Omental fat pad (tissue), 4 donors: ENCODE results near the gene MORN1. TPM values are rescaled to one million over a fixed set of nuclear protein-coding genes. Genes with fewer than 3 reads are reported as not detected.

Source experiments
- ATAC-seq: fragments of 150-250 bp; one replicate; pipeline ENCODE4 v1.9.1; 2016; ENCODE audit warnings: mild to moderate bottlenecking, moderate library complexity; ENCODE audit not compliant: low FRiP score
- DNase-seq: peaks from one replicate; pipeline ENCODE4 v3.0.0-alpha.2; 2019; ENCODE audit warnings: low spot score
- total RNA-seq, 4 donors: library from RNA; depleted of rRNA; stranded (reverse); fragments of >200 nt; gene quantifications; one replicate each; pipeline ENCODE4 v1.1.0, GENCODE V29; 2016
- TF ChIP-seq, protein P1 (sequence below), 3 donors: fragments of 450-650 bp; IDR thresholded peaks; one replicate each; pipeline ENCODE4 v1.5.1; 2016 to 2017; ENCODE audit warnings: antibody characterized with exemption in 3 of 3, mild to moderate bottlenecking in 3 of 3, moderate library complexity in 2 of 3

Gene MORN1
- total RNA-seq, 4 donors from 2014 or later: 4.0 to 9.1 (median 6.4) TPM

GRCh38 chr1:2316451-2316961 lies 74.8 kb downstream of the MORN1 start:
- ATAC-seq: no peak
- TF ChIP-seq, protein P1, sequence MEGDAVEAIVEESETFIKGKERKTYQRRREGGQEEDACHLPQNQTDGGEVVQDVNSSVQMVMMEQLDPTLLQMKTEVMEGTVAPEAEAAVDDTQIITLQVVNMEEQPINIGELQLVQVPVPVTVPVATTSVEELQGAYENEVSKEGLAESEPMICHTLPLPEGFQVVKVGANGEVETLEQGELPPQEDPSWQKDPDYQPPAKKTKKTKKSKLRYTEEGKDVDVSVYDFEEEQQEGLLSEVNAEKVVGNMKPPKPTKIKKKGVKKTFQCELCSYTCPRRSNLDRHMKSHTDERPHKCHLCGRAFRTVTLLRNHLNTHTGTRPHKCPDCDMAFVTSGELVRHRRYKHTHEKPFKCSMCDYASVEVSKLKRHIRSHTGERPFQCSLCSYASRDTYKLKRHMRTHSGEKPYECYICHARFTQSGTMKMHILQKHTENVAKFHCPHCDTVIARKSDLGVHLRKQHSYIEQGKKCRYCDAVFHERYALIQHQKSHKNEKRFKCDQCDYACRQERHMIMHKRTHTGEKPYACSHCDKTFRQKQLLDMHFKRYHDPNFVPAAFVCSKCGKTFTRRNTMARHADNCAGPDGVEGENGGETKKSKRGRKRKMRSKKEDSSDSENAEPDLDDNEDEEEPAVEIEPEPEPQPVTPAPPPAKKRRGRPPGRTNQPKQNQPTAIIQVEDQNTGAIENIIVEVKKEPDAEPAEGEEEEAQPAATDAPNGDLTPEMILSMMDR (IDR thresholded peaks at IDR 0.05): no peak
- DNase-seq: no peak

- TF ChIP-seq, protein P1 (IDR thresholded peaks at IDR 0.05): no peak
- DNase-seq (no peak), ATAC-seq (no peak)
Observed at GRCh38 chr1:2315674-2316450, 75.5 kb downstream of the MORN1 start.

- ATAC-seq (no peak), DNase-seq (no peak)
- TF ChIP-seq, protein P1 (IDR thresholded peaks at IDR 0.05): peak in 1 of 3 donors; percentile 37
Observed at GRCh38 chr1:2314803-2315673, 76.3 kb downstream of the MORN1 start.

DNA sequence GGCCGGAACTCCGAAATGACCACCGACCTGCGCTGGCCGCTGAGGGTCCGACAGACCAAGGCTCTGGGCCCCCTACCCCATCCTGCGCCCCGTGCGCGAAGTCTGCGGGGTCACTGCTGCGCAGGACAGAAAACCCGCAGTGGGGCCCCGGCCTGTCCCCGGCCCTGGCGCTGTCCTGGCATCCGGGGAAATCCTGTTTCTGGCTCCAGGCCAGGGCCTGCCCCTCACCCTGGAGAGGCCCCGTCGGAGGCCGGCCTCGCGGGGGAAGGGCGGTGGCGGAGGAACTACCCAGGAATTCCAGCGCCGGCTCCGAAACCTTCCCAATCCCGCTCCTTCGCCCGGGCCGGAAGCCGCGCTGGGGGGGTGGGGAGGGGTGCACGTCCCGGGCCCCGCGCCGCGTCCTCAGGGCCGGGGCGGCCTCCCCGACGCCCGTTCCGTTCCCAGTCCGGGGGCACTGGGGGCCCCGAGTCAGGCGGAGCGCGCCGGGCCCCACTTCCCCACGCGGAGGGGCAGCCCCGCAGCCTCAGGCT lies 77.0 kb downstream of the MORN1 start:
- DNase-seq: peak; percentile 45

DNA sequence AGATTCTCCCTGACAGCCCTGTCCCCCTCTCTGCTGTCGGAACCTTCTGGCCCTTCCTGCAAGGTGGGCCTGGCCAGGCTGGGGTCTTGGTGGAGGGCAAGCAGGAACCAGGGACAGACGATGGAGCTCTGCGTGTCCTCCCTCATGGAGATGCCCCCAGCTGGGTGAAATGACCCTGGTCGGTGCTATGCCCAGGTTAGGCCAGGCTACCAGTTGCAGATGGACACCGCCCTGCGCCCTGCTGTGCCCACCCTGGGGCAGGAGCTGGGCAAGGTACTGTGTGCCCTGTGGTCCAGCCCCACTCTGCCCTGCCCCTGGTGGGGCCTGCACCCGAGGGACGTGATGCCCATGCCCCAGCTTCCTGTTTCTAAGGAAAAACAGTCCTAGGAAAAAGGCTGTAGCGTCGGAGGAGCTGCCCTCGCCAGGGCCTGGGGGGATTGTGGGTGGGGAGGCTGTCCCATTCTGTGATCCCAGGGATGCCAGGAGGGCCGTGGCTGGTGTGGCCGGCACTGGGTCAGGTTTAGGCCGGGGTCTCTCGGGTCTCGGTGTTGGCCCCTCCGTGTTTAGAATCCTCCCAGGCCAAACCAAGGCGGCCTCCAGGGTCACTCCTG lies 77.6 kb downstream of the MORN1 start:
- no peak for ATAC-seq
- DNase-seq: no peak
- TF ChIP-seq, protein P1 (IDR thresholded peaks at IDR 0.05): no peak

More for the DNA sequence above, 77.0 kb downstream of the MORN1 start:
- ATAC-seq: peak; percentile 5
- TF ChIP-seq, protein P1 (IDR thresholded peaks at IDR 0.05): no peak

- TF ChIP-seq, protein P1 (IDR thresholded peaks at IDR 0.05): no peak
- ATAC-seq (peak; percentile 5), DNase-seq (no peak)
Observed at GRCh38 chr1:2312515-2313301, 78.6 kb downstream of the MORN1 start.
